ENCODE results near the gene HTT.

- TF ChIP-seq CTCF (IDR thresholded peaks at IDR 0.05; ENCODE audit: low read depth, low read length, poor library complexity, severe bottlenecking) (no peak), EZH2phosphoT487 (IDR thresholded peaks at IDR 0.05; ENCODE audit: borderline replicate concordance, low read length) (no peak)
Measured at GRCh38 chr4:3255611-3256186, 181.2 kb downstream of the HTT start.
